Inferior parietal cortex (tissue), 1 donor: ENCODE results near the gene INTS14.
"Not testable (repeated sequence)": the region's sequence is repeated elsewhere in the genome, so short reads cannot be mapped to it uniquely, and the experiment has no call there.

Experiments used
- DNase-seq: peaks from one replicate; pipeline ENCODE4 v3.0.0-alpha.2; 2016; ENCODE audit errors: extremely low spot score

Gene INTS14

GRCh38 chr15:65579762-65580161 is 31.2 kb downstream of the INTS14 start:
- DNase-seq, result no peak

- DNase-seq, result no peak
Observed at GRCh38 chr15:65578904-65579728, 31.8 kb downstream of the INTS14 start.

GRCh38 chr15:65577129-65577996 is 33.6 kb downstream of the INTS14 start:
- DNase-seq, result no peak

- no peak for DNase-seq
Observed at GRCh38 chr15:65576664-65577063, 34.3 kb downstream of the INTS14 start.

GRCh38 chr15:65571971-65572370 is 39.0 kb downstream of the INTS14 start:
- DNase-seq, result no peak

- no peak for DNase-seq
Observed at GRCh38 chr15:65569728-65570127, 41.2 kb downstream of the INTS14 start.

GRCh38 chr15:65561934-65562333 is 49.0 kb downstream of the INTS14 start:
- DNase-seq, result no peak

- DNase-seq, result no peak
Observed at GRCh38 chr15:65559941-65560340, 51.0 kb downstream of the INTS14 start.

- DNase-seq, result no peak
Observed at GRCh38 chr15:65558997-65559760, 51.8 kb downstream of the INTS14 start.

GRCh38 chr15:65558336-65558735 is 52.6 kb downstream of the INTS14 start:
- no peak for DNase-seq

GRCh38 chr15:65556622-65557021 is 54.3 kb downstream of the INTS14 start:
- DNase-seq, result no peak

GRCh38 chr15:65553691-65554090 is 57.2 kb downstream of the INTS14 start:
- no peak for DNase-seq

GRCh38 chr15:65552851-65553250 is 58.1 kb downstream of the INTS14 start:
- DNase-seq, result not testable (repeated sequence)

GRCh38 chr15:65551183-65551582 is 59.7 kb downstream of the INTS14 start:
- no peak for DNase-seq

- no peak for DNase-seq
Observed at GRCh38 chr15:65550681-65551098, 60.2 kb downstream of the INTS14 start.

- DNase-seq, result not testable (repeated sequence)
Observed at GRCh38 chr15:65549288-65549687, 61.6 kb downstream of the INTS14 start.

GRCh38 chr15:65547841-65548240 is 63.1 kb downstream of the INTS14 start:
- no peak for DNase-seq

- no peak for DNase-seq
Observed at GRCh38 chr15:65541231-65541820, 69.6 kb downstream of the INTS14 start.

GRCh38 chr15:65540314-65540713 is 70.6 kb downstream of the INTS14 start:
- DNase-seq, result no peak

GRCh38 chr15:65535192-65535591 is 75.7 kb downstream of the INTS14 start:
- DNase-seq, result no peak

GRCh38 chr15:65533057-65533756 is 77.7 kb downstream of the INTS14 start:
- DNase-seq, result no peak
